Thyroid gland (tissue), 4 donors: Measurements from ENCODE around the gene AKT2.

ENCODE experiments used
- POLR2A ChIP-seq, 2 donors: fragments of 450-650 bp; IDR thresholded peaks; one replicate each; pipeline ENCODE4 v1.6.1; 2017; ENCODE audit warnings: antibody characterized with exemption in 2 of 2, mild to moderate bottlenecking in 2 of 2, moderate library complexity in 1 of 2
- TF ChIP-seq, protein P1 (sequence below), 6 experiments: fragments of 200-600 bp in 3 of 6; fragments of 450-650 bp in 3 of 6; sonication (generic) in 3 of 6; IDR thresholded peaks; one replicate each; pipeline ENCODE4 v1.5.1; 2016 to 2019; ENCODE audit warnings: antibody characterized with exemption in 6 of 6, mild to moderate bottlenecking in 2 of 6, inconsistent platforms in 1 of 6, moderate library complexity in 1 of 6

DNA sequence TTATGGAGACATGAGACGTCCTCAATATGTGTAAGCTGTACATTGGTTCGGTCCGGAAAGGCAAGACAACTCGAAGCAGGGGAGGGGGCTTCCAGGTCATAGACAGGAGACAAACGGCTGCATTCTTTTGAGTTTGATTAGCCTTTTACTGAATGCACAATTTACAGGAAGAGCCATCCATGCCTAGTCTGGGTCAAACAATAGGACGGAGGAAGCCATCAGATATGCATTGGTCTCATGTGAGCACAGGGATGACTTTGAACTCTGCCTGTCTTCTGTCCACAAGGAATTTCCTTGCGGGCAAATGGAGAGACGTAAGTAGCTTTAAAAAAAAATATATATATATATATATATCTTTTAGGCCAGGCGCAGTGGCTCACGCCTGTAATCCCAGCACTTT lies 56.8 kb downstream of the AKT2 start:
- TF ChIP-seq, protein P1, sequence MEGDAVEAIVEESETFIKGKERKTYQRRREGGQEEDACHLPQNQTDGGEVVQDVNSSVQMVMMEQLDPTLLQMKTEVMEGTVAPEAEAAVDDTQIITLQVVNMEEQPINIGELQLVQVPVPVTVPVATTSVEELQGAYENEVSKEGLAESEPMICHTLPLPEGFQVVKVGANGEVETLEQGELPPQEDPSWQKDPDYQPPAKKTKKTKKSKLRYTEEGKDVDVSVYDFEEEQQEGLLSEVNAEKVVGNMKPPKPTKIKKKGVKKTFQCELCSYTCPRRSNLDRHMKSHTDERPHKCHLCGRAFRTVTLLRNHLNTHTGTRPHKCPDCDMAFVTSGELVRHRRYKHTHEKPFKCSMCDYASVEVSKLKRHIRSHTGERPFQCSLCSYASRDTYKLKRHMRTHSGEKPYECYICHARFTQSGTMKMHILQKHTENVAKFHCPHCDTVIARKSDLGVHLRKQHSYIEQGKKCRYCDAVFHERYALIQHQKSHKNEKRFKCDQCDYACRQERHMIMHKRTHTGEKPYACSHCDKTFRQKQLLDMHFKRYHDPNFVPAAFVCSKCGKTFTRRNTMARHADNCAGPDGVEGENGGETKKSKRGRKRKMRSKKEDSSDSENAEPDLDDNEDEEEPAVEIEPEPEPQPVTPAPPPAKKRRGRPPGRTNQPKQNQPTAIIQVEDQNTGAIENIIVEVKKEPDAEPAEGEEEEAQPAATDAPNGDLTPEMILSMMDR (IDR thresholded peaks at IDR 0.05), result no peak
- no peak for TF ChIP-seq POLR2A (IDR thresholded peaks at IDR 0.05)
